Ramos (cell line): ENCODE measurements around the gene PDE6B.

Source experiments
- in situ Hi-C: fragments of 300-500 bp; cut with MboI; formaldehyde crosslinking; loops from one replicate; pipeline ENCODE4 v1.14.3; 2022; ENCODE audit warnings: low sequenced_read_pairs; ENCODE audit not compliant: unreplicated experiment

The PDE6B gene

GRCh38 chr4:621296-622070, 3.9 kb upstream of the PDE6B start:
- in situ Hi-C loops = no loop called here

DNA sequence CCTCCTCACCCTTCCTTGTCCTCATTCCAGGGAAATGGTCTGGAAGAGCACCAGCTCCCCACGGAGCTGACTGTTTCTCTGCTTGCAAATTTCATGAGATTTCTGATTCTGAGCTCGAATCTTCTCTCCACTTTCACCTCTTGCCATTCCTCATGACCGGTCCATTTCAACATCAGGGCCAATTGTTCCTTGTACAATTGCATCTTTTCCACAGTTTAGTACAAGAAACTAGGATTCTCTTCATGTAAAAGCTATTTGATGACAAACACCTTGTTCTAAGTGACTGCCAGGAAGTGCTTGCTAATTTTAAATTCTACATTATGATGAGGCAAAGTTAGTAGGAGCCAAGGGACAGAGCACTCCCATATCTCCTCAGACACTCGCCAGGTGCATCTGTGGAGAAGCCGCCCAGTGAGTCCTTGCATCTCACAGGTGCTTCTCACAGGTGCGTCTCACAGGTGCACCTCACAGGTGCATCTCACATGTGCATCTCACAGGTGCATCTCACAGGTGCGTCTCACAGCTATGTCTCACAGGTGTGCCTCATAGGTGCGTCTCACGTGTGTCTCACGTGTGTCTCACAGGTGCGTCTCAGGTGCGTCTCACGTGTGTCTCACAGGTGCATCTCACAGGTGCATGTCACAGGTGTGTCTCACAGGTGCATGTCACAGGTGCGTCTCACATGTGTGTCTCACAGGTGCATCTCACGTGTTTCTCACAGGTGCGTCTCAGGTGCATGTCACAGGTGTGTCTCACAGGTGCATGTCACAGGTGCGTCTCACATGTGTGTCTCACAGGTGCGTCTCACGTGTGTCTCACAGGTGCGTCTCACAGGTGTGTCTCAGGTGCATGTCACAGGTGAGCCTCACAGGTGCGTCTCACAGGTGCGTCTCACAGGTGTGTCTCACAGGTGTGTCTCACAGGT, 3.0 kb upstream of the PDE6B start:
- in situ Hi-C loops = no loop called here

DNA sequence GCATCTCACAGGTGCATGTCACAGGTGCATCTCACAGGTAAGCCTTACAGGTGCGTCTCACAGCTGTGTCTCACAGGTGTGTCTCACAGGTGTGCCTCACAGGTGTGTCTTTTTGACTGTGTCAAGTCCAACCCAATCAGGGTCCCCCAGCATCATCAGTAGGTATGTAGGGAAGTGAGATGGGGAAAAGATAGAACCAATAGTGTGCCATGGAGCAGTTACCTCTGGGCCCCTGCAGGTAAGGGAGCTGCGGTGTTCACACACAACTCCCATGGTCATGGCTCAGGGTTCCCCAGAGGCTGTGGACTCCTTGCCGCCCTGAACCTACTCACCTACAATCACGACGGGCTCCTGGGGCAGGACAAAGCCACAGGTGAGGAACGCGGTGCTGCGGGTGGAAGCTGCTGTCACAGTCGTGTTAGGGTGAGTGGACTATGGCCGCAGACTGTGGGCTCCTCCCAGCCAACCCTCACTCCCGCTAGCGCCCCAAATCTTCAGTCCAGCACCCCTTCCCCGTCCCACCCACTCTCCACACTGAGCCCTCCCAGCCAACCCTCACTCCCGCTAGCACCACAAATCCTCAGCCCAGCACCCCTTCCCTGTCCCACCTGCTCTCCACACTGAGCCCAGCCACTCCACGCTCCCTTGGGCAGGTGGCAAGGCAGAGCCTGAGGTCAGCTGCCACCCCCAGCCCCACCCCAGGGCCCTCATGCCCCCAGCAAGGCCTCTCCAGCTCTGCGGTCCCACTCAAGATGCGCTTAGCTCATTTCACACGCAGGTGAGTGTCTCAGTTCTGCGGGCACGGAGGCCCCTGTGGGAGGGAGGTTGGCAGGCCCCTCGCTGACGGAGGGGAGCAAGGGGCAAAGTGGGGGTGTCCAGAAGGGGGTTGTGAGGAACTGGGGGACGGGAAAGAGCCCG, 2.1 kb upstream of the PDE6B start:
- in situ Hi-C loops = no loop called here

DNA sequence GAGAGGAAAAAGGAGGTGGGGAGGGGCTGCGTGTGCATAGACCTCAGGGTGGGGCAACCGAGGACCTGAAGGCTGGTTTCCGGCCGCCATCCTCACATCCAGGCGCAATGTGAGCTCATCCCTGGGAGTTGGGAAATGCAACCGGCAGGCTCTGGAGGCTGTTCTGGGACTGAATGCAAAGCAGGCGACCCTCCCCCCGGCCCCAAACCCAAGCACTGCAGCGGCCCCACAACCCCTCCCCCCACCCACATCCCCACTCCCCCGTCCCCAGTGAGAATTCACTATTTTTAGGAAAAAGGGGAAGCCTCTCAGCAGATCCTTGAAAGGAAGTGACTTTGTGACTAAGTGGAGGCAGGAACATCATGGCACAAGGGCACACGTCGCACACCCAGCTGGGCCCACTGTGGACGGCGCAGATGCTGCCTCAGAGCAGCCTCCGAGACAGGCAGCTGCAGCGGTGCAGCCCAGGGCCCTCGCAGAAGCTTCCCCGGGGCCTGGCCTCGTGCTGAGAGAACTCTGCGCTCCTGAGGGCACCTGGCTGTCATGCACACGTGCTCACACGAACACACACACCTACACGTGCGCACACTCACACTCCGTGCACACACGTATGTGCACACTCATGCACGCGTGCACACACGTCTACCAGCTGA, 1.3 kb upstream of the PDE6B start:
- in situ Hi-C loops = no loop called here

GRCh38 chr4:625631-626161, 323 bp downstream of the PDE6B start:
- in situ Hi-C loops = no loop called here

DNA sequence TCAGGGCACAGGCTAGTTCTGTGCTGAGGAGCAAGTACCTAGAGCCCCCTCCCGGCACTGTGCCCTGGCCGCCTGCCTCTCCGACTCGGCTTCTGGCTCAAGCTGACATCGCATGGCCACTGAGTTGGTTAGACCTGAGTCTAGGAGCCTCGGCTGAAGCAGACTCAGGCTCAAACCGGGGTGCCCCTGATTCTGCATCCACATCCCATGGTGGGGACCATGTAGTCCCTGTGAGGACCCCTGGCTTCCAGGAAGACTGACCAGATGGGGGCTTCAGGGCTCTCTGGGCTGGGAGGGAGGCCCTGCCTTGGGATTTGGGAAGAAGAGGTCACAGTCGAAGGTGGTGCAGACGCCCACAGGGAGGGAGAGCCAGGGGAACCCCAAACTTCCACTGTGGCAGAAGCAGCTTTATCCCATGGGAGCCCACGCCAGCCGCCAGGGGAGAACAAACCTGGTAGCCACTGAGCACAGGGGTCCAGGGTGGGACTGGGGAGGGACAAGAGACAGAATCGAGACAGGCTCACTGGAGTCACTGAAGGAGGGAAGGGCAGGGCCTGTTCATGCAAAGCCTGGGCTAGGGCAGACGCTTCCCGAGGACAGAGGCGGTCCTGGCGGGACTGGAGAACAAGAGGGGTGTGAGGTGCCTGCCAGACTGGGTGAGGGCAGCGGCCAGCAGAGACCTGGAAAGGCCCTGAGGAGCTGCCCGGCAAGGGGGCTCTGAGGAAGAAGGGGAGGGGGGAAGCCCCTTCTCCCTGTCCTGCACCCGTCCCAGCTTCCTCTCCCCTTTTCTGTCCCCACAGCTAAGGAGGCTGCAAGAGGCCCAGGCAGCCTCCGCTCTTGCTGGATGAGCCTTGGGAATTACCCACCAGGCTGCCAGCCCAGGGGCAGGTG, 1.1 kb downstream of the PDE6B start:
- in situ Hi-C loops = no loop called here

DNA sequence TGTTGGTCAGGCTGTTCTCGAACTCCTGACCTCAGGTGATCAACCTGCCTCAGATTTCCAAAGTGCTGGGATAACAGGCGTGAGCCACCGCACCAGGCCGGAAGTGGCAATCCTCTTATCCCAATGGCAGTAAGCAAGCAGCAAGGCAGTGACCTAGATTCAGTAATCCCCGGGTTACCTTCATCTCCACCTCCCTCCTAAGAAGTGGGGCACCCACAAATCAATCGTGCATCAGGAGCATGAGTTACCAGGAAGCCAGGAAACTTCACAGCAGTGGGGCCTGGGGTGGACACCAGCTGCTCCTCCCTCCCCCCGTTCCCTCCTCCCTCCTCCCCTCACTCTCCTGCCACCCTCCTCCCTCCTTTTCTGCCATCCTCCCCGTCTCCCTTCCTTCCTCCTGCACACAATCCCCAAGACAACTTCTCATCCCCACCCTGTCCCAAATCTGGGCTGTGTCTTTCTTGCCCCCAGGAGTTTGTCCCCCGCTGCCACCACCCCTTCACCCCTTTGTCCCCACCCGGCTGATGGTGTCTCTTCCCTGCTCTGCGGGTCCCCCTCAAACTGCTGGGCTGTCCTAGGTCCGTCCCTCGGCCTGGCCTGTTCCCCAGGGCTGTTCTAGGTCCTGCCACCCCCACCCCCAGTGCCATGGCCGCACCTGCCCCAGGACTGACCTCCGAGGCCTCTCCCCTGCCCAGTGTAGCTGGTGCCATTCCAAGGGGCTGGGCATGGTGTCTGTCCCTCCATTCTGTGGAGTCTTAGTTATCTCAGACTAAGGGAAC, 2.2 kb downstream of the PDE6B start:
- in situ Hi-C loops = no loop called here

DNA sequence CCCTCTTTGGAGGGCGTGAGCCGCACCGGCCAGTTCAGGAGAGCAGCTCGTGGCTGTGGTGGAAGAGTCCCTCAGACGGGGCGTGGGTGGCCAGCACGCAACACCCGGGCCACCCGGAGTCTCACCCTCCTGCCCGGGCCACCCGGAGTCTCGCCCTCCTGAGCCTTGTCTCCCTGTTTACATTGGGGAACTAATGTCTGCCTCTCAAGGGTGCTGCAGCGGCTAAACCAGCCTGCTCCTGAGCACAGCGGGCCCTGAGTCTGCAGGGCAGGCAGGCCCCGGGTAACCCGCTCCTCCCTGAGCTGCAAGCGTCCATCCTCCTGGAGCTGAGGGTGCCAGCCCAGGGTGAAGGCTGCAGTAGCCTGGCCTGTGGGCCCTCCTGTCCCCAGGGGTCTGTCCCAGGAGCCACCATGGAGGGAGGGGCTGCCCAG, 3.0 kb downstream of the PDE6B start:
- in situ Hi-C loops = no loop called here

DNA sequence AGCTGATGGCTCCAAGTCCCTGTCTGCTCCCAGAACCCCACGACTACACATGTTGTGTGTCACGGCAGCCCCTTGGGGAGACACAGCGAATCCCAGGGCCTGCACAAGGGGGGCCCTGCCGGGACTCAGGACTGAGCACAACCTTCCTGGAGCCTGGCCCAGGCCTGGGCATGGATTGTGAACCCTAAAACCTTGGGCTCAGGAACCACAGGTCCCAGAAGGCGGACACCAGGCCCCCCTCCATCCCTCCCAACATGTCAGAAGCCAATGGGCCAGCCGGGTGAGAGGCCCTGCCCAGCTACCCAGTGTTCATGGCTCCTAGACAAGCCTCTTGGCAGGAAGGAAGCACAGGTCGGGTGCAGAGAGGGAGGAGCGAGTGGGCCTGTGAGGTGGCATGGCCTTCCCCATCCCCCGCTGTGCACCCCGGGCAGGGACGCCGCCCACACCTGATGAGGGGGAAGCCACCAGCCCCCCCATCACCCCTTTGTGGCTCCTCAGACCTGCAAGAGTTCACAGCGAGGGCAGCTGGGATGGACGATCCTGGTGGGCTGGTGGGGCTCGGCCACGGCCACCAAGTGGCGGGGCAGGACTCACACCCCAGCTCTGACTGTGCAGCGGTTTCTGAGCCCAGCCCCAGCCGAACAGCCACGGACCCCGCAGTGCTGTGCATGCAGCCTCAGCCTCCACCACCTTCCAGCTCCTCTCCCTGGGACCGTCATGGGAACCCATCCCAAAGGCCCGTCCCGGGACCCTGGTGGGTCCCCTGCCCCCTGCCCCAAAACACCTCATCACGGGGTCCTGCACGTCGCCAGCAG, 3.7 kb downstream of the PDE6B start:
- in situ Hi-C loops = no loop called here

DNA sequence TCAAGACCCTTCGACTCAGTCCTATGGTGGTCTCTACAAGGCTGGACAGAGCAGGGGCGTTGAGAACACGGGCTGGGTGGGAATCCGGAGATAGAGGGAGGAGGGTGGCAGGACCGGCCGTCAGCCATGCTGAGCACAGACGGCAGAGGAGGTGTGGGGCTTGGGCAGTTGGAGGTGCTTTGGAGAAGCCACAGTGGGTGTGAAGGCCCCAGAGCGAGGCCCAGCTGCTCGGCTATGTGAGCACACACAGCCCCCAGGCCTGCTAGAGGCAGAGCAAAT, 4.2 kb downstream of the PDE6B start:
- in situ Hi-C loops = no loop called here

DNA sequence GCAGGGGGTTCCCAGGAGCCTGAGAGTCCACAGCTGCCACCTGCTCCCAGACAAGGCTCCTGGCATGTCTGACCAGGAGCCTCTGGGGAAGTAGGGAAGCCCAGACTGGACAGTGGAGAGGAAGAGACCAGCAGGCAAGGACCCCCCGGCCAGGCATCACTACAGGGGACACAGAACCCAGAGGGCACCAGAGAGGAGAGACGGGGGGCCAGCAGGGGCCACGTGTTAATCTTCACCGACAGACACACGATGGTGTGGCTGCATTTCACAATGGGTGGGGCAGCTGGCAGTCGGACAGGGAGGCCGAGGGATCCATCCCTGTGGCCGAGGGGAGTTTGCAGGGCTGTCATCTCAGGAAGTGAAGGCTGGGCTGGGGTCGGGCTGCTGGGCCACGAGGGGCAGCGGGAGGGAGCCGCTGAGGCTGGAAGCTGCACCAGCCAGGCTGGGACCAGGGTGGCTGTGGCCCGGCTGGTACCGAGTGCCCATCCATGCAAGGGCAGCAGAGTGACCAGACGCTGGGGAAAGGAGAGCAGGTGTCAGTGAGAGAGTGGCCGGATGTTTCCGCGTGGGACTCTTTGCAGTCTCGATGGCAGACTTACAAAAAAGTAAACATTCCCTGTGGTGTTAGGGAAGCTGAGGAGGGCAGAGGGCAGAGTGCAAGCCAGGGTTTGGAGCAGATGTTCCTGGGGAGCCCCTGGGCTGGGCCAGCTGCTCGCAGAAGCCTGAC, 4.7 kb downstream of the PDE6B start:
- in situ Hi-C loops = no loop called here

- in situ Hi-C loops = no loop called here
These were observed 5.3 kb downstream of the PDE6B start for GRCh38 chr4:630656-631055.

- in situ Hi-C loops = no loop called here
These were observed 6.9 kb downstream of the PDE6B start for GRCh38 chr4:632196-632790.

DNA sequence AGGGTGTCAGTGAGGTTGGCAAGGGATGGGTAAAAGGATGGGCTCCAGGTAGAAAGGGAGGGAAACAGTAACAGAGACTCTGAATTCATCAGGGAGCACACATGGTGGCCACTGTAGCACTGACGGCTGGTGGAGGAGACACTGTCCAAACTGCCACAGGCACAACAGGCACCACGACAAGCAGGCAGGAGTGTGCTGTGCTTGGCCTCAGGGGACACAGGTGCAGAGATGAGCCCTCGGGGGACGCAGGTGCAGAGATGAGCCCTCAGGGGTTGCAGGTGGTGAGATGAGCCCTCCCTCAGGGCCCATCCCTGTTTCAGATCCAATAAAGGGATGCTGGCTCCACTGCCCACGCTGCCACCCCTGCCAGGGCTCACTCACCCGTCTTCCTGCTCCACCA, 7.6 kb downstream of the PDE6B start:
- in situ Hi-C loops = no loop called here

- in situ Hi-C loops = no loop called here
These were observed 8.0 kb downstream of the PDE6B start for GRCh38 chr4:633406-633805.

DNA sequence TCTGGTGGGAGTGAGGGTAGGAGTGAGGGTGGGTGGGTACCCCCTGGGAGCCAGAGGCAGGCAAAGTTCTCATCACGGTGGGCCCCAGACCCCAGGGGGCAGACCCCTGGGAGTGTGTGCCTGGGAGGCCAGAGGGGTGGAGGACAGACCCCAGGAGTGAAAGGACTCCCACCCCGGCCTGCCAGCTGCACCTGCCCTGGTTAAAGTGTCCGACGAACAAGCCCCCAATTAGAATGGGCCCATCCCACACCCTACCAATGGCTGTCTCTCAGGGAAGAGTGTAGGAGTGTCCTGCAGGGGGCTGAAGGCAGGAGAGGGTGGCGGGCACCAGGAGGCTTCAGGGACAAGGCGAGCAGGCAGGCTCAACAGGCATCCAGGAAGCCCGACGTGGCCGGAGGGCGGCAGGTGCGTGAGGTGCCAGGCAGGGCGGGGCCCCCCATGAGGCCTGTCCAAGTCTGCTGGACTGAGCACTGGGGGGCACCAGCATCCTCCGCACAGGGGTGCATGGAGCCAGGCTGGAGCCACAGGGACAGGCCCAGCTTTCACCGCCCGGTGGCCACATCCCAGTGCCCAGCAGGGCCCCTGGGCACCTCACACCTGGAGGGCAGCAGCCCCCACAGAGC, 8.7 kb downstream of the PDE6B start:
- in situ Hi-C loops = no loop called here
